DND-41 (cell line): ENCODE results near the gene SND1.

Experiments used
- ATAC-seq: fragments of 200-7000 bp; cut with Tn5 transposase; 3 replicates; pipeline ENCODE4 v1.9.1; 2021; ENCODE audit warnings: low read depth; ENCODE audit not compliant: insufficient read depth
- DNase-seq: peaks from one replicate; pipeline ENCODE4 v3.0.0-alpha.2; 2020
- H2AFZ ChIP-seq: 2 replicates; pipeline ENCODE4 v1.6.0; 2012; ENCODE audit warnings: low read depth, low read length
- H3K27ac ChIP-seq: 2 replicates; pipeline ENCODE4 v1.5.1; 2012; ENCODE audit warnings: low read length, inconsistent platforms
- H3K27me3 ChIP-seq: fragments of 200-600 bp; sonication (generic); 2 replicates; pipeline ENCODE4 v1.6.0; 2012; ENCODE audit warnings: low read length, mild to moderate bottlenecking, inconsistent platforms; ENCODE audit not compliant: insufficient read depth, poor library complexity
- H3K36me3 ChIP-seq: 2 replicates; pipeline ENCODE4 v1.5.1; 2012; ENCODE audit warnings: low read length, inconsistent platforms; ENCODE audit not compliant: insufficient read depth
- H3K4me1 ChIP-seq: 2 replicates; pipeline ENCODE4 v1.5.1; 2012; ENCODE audit warnings: mild to moderate bottlenecking, low read length; ENCODE audit not compliant: insufficient read depth
- H3K4me2 ChIP-seq: 2 replicates; pipeline ENCODE4 v1.6.0; 2012; ENCODE audit warnings: mild to moderate bottlenecking, moderate library complexity, low read length, inconsistent platforms; ENCODE audit not compliant: insufficient read depth
- H3K4me3 ChIP-seq, 2 experiments: fragments of 200-600 bp in 1 of 2; shearing (Covaris generic) in 1 of 2; 2 replicates each; pipeline ENCODE4 v1.5.1; 2012 to 2016; ENCODE audit warnings: inconsistent platforms in 2 of 2, low read length in 2 of 2, mild to moderate bottlenecking in 2 of 2, low read depth in 1 of 2, moderate library complexity in 1 of 2
- H3K79me2 ChIP-seq: 2 replicates; pipeline ENCODE4 v1.6.0; 2012; ENCODE audit warnings: low read length, inconsistent platforms; ENCODE audit not compliant: insufficient read depth
- H3K9ac ChIP-seq: 2 replicates; pipeline ENCODE4 v1.6.0; 2012; ENCODE audit warnings: low read depth, mild to moderate bottlenecking, inconsistent platforms, low read length, moderate library complexity
- H3K9me3 ChIP-seq: 2 replicates; pipeline ENCODE4 v1.5.1; 2012; ENCODE audit warnings: low read length, moderate library complexity, mild to moderate bottlenecking, inconsistent platforms; ENCODE audit not compliant: insufficient read depth, severe bottlenecking
- H4K20me1 ChIP-seq: 2 replicates; pipeline ENCODE4 v1.6.0; 2012; ENCODE audit warnings: low read length; ENCODE audit not compliant: insufficient read depth
- CTCF ChIP-seq: IDR thresholded peaks from 2 replicates; pipeline ENCODE4 v1.5.1; 2012; ENCODE audit warnings: borderline replicate concordance, low read length, moderate library complexity, mild to moderate bottlenecking; ENCODE audit not compliant: poor library complexity, severe bottlenecking; ENCODE audit errors: extremely low read depth
- EZH2 ChIP-seq: IDR thresholded peaks from 3 replicates; pipeline ENCODE4 v1.6.1; 2012; ENCODE audit warnings: borderline replicate concordance, low read depth, mild to moderate bottlenecking, moderate library complexity, low read length, inconsistent platforms; ENCODE audit not compliant: severe bottlenecking

Gene SND1

GRCh38 chr7:128075242-128076095, 423.5 kb downstream of the SND1 start:
- no peak for DNase-seq
- H3K4me1 ChIP-seq, result no peaks in the 10 kb centered on the region
- ATAC-seq, result no peak

GRCh38 chr7:128076196-128076795, 424.3 kb downstream of the SND1 start:
- Histone ChIP-seq H3K4me3 (no peak overlapping the region), H3K79me2 (no peaks in the 10 kb centered on the region), H3K4me1 (no peaks in the 10 kb centered on the region), H3K27ac (no peak overlapping the region), H3K9me3 (no peaks in the 10 kb centered on the region), H2AFZ (no peak overlapping the region), H3K27me3 (no peaks in the 10 kb centered on the region), H3K9ac (no peak overlapping the region), H4K20me1 (peaks cover 21% of the 10 kb centered on the region; the same call in 1 of the 2 replicates), H3K36me3 (peaks cover 59% of the 10 kb centered on the region), H3K4me2 (no peak overlapping the region)
- ATAC-seq, result no peak
- no peak for DNase-seq
- TF ChIP-seq EZH2 (no peak), CTCF (no peak)

More at GRCh38 chr7:128075242-128076095, 423.5 kb downstream of the SND1 start:
- no peak overlapping the region for H3K4me2 ChIP-seq
- H3K27me3 ChIP-seq, result no peaks in the 10 kb centered on the region
- no peak for TF ChIP-seq CTCF
- H3K27ac ChIP-seq, result no peak overlapping the region
- no peaks in the 10 kb centered on the region for H3K79me2 ChIP-seq
- no peak overlapping the region for H3K9ac ChIP-seq
- no peak overlapping the region for H2AFZ ChIP-seq
- no peaks in the 10 kb centered on the region for H3K9me3 ChIP-seq
- no peak overlapping the region for H3K4me3 ChIP-seq
- H4K20me1 ChIP-seq, result peaks cover 21% of the 10 kb centered on the region; the same call in 1 of the 2 replicates
- peaks cover 56% of the 10 kb centered on the region for H3K36me3 ChIP-seq

GRCh38 chr7:128076796-128077271, 424.8 kb downstream of the SND1 start:
- Histone ChIP-seq H3K27me3 (no peaks in the 10 kb centered on the region), H3K79me2 (no peaks in the 10 kb centered on the region), H2AFZ (no peak overlapping the region), H3K4me2 (no peak overlapping the region), H3K9me3 (no peaks in the 10 kb centered on the region), H3K4me1 (no peaks in the 10 kb centered on the region), H4K20me1 (peaks cover 17% of the 10 kb centered on the region; the same call in 1 of the 2 replicates), H3K9ac (no peak overlapping the region), H3K4me3 (no peak overlapping the region), H3K27ac (no peak overlapping the region), H3K36me3 (peaks cover 64% of the 10 kb centered on the region)
- no peak for DNase-seq
- peak; percentile 44; the same call in 2 of the 3 replicates for ATAC-seq
- no peak for TF ChIP-seq CTCF
- TF ChIP-seq EZH2, result no peak
